Esophagus muscularis mucosa (tissue), 3 donors: Measurements from ENCODE around the gene TMEM231.

Experiments
- CTCF ChIP-seq, 3 experiments: fragments of 200-600 bp in 2 of 3; fragments of 450-650 bp in 1 of 3; sonication (generic) in 2 of 3; IDR thresholded peaks; one replicate each; pipeline ENCODE4 v1.5.1; 2017 to 2019; ENCODE audit warnings: antibody characterized with exemption in 3 of 3, mild to moderate bottlenecking in 2 of 3, moderate library complexity in 1 of 3
- POLR2A ChIP-seq: fragments of 450-650 bp; IDR thresholded peaks from one replicate; pipeline ENCODE4 v1.6.1; 2017; ENCODE audit warnings: antibody characterized with exemption, moderate library complexity, mild to moderate bottlenecking, low read depth

GRCh38 chr16:75570396-75571065, 14.5 kb upstream of the TMEM231 start:
- no peak for TF ChIP-seq POLR2A
- TF ChIP-seq CTCF (IDR thresholded peaks at IDR 0.05) = no peak
